Ishikawa (cell line): ENCODE results near the gene AIM2.

Source experiments
- CEBPB ChIP-seq: IDR thresholded peaks from 2 replicates; pipeline ENCODE4 v1.6.1; 2012
- CREB1 ChIP-seq: IDR thresholded peaks from 2 replicates; pipeline ENCODE4 v1.6.1; 2012; ENCODE audit warnings: low read depth
- EGR1 ChIP-seq: IDR thresholded peaks from 2 replicates; pipeline ENCODE4 v1.6.1; 2012
- EP300 ChIP-seq: IDR thresholded peaks from 2 replicates; pipeline ENCODE4 v1.6.1; 2012; ENCODE audit warnings: borderline replicate concordance
- FOXM1 ChIP-seq: IDR thresholded peaks from 2 replicates; pipeline ENCODE4 v1.6.1; 2012; ENCODE audit warnings: low read depth, borderline replicate concordance
- MAX ChIP-seq: IDR thresholded peaks from 2 replicates; pipeline ENCODE4 v1.6.1; 2012
- NFIC ChIP-seq: IDR thresholded peaks from 2 replicates; pipeline ENCODE4 v1.6.1; 2012
- RAD21 ChIP-seq: IDR thresholded peaks from 2 replicates; pipeline ENCODE4 v1.6.1; 2012; ENCODE audit warnings: low read depth
- REST ChIP-seq: IDR thresholded peaks from 2 replicates; pipeline ENCODE4 v1.6.1; 2012; ENCODE audit warnings: low read depth, mild to moderate bottlenecking
- TAF1 ChIP-seq: IDR thresholded peaks from 2 replicates; pipeline ENCODE4 v1.6.1; 2012; ENCODE audit warnings: low read depth, mild to moderate bottlenecking
- TCF12 ChIP-seq: IDR thresholded peaks from 2 replicates; pipeline ENCODE4 v1.6.1; 2012; ENCODE audit warnings: low read depth
- TEAD4 ChIP-seq: IDR thresholded peaks from 2 replicates; pipeline ENCODE4 v1.6.1; 2012
- USF1 ChIP-seq: IDR thresholded peaks from 2 replicates; pipeline ENCODE4 v1.6.1; 2012
- YY1 ChIP-seq: IDR thresholded peaks from 2 replicates; pipeline ENCODE4 v1.6.1; 2012; ENCODE audit warnings: low read depth
- ZBTB7A ChIP-seq: IDR thresholded peaks from 2 replicates; pipeline ENCODE4 v1.6.1; 2012; ENCODE audit warnings: low read depth

The AIM2 gene

GRCh38 chr1:159030877-159031447, 45.6 kb downstream of the AIM2 start:
- TF ChIP-seq REST (no peak), TCF12 (no peak), USF1 (no peak), EP300 (no peak), ZBTB7A (no peak), NFIC (no peak), EGR1 (no peak), MAX (no peak), TAF1 (no peak), TEAD4 (no peak), CREB1 (no peak), CEBPB (no peak), FOXM1 (no peak), YY1 (no peak), RAD21 (no peak)

GRCh38 chr1:159030311-159030710, 46.3 kb downstream of the AIM2 start:
- TF ChIP-seq REST (no peak), MAX (no peak), EGR1 (no peak), YY1 (no peak), TAF1 (no peak), NFIC (no peak), FOXM1 (no peak), ZBTB7A (no peak), CEBPB (no peak), CREB1 (no peak), USF1 (no peak), EP300 (no peak), RAD21 (no peak), TCF12 (no peak)

- TF ChIP-seq CREB1, result no peak
- no peak for TF ChIP-seq CEBPB
- no peak for TF ChIP-seq MAX
- TF ChIP-seq EGR1, result no peak
- TF ChIP-seq RAD21, result no peak
- no peak for TF ChIP-seq TCF12
- TF ChIP-seq EP300, result no peak
- no peak for TF ChIP-seq NFIC
- no peak for TF ChIP-seq FOXM1
- no peak for TF ChIP-seq YY1
- TF ChIP-seq TEAD4, result no peak
- TF ChIP-seq USF1, result no peak
- no peak for TF ChIP-seq TAF1
- TF ChIP-seq REST, result no peak
- no peak for TF ChIP-seq ZBTB7A
Observed at GRCh38 chr1:159025043-159025442, 51.5 kb downstream of the AIM2 start.

GRCh38 chr1:159023723-159024122, 52.8 kb downstream of the AIM2 start:
- TF ChIP-seq CEBPB (no peak), EGR1 (no peak), YY1 (no peak), REST (no peak), TCF12 (no peak), TAF1 (no peak), USF1 (no peak), ZBTB7A (no peak), MAX (no peak), TEAD4 (no peak), FOXM1 (no peak), EP300 (no peak), CREB1 (no peak), NFIC (no peak), RAD21 (no peak)
